K562 (cell line): Measurements from ENCODE around the gene G6PD. TPM values are rescaled to one million over a fixed set of nuclear protein-coding genes. Genes with fewer than 3 reads are reported as not detected.

ENCODE experiments used
- ATF4 ChIP-seq: fragments of 450-650 bp; formaldehyde crosslinking; IDR thresholded peaks from 2 replicates; pipeline ENCODE4 v1.4.0; 2022; ENCODE audit warnings: mild to moderate bottlenecking, moderate library complexity
- C11orf30 ChIP-seq: fragments of 450-650 bp; IDR thresholded peaks from 2 replicates; pipeline ENCODE4 v1.6.1; 2016; ENCODE audit warnings: low read depth, mild to moderate bottlenecking
- CBX3 ChIP-seq, 2 experiments: IDR thresholded peaks; 1 replicate in 1 of 2; 2 replicates in 1 of 2; pipeline ENCODE4 v1.6.1; 2012; ENCODE audit warnings: inconsistent platforms in 2 of 2, low read length in 2 of 2, borderline replicate concordance in 1 of 2, control low read depth in 1 of 2
- HMGN3 ChIP-seq: IDR thresholded peaks from 2 replicates; pipeline ENCODE4 v1.6.1; 2011; ENCODE audit warnings: borderline replicate concordance, low read depth, mild to moderate bottlenecking, mixed read lengths, low read length; ENCODE audit not compliant: insufficient read length; ENCODE audit errors: extremely low read depth
- ID3 ChIP-seq, 2 experiments: fragments of 250-450 bp in 1 of 2; fragments of 450-650 bp in 1 of 2; sonication (Bioruptor Pico) in 1 of 2; IDR thresholded peaks; 2 replicates each; pipeline versions ENCODE4 v1.6.1 to v1.8.0; 2016 to 2021; ENCODE audit warnings: mild to moderate bottlenecking in 2 of 2, moderate library complexity in 2 of 2, missing compliant biosample characterization in 1 of 2, missing genetic modification characterization in 1 of 2
- LARP7 ChIP-seq: fragments of 450-650 bp; IDR thresholded peaks from 2 replicates; pipeline ENCODE4 v1.6.1; 2016
- LCOR ChIP-seq: sonication (generic); formaldehyde crosslinking; IDR thresholded peaks from 2 replicates; pipeline ENCODE4 v1.8.0; 2022; ENCODE audit warnings: mild to moderate bottlenecking, missing genetic modification reagents
- MTA3 ChIP-seq: fragments of 450-650 bp; formaldehyde crosslinking; IDR thresholded peaks from 2 replicates; pipeline ENCODE4 v1.6.1; 2017; ENCODE audit warnings: mild to moderate bottlenecking, borderline replicate concordance
- RBM17 ChIP-seq: fragments of 200-400 bp; formaldehyde crosslinking; IDR thresholded peaks from 2 replicates; pipeline ENCODE4 v1.6.1; 2017; ENCODE audit warnings: low read depth, mild to moderate bottlenecking, low read length, borderline replicate concordance
- SMAD2 ChIP-seq: fragments of 150-350 bp; IDR thresholded peaks from 2 replicates; pipeline ENCODE4 v1.6.1; 2014; ENCODE audit warnings: low read depth, mild to moderate bottlenecking, low read length
- TFE3 ChIP-seq: fragments of 450-650 bp; formaldehyde crosslinking; IDR thresholded peaks from 2 replicates; pipeline ENCODE4 v1.4.0; 2020; ENCODE audit warnings: mild to moderate bottlenecking, mixed read lengths
- TRIM25 ChIP-seq: fragments of 450-650 bp; IDR thresholded peaks from 2 replicates; pipeline ENCODE4 v1.7.0; 2016; ENCODE audit warnings: borderline replicate concordance
- ZBTB17 ChIP-seq: fragments of 450-650 bp; formaldehyde crosslinking; IDR thresholded peaks from 2 replicates; pipeline ENCODE4 v1.4.0; 2020; ENCODE audit warnings: mild to moderate bottlenecking
- ZBTB43 ChIP-seq: sonication (generic); formaldehyde crosslinking; IDR thresholded peaks from 2 replicates; pipeline ENCODE4 v1.8.0; 2023; ENCODE audit warnings: mild to moderate bottlenecking, missing genetic modification reagents
- ZNF717 ChIP-seq: fragments of 250-450 bp; sonication (Bioruptor Pico); IDR thresholded peaks from 2 replicates; pipeline ENCODE4 v1.5.0; 2021
- ZNF740 ChIP-seq, 3 experiments: fragments of 200-800 bp in 1 of 3; sonication (Bioruptor generic) in 1 of 3; sonication (generic) in 1 of 3; formaldehyde crosslinking in 1 of 3; IDR thresholded peaks; 2 replicates each; pipeline versions ENCODE4 v1.6.1 to v1.8.0; 2016 to 2022; ENCODE audit warnings: mild to moderate bottlenecking in 2 of 3, missing compliant biosample characterization in 2 of 3, missing genetic modification characterization in 2 of 3, missing genetic modification reagents in 1 of 3
- polyA plus RNA-seq, 8 experiments: library from polyadenylated mRNA; depleted of rRNA in 4 of 8; stranded (reverse) in 5 of 8; unstranded in 3 of 8; fragments of >200 nt; fragmentation: Nextera tagmentation in 2 of 8; fragmentation: Illumina TruSeq in 1 of 8; extraction: Ambion mirVana in 2 of 8; extraction: Trizol in 1 of 8; gene quantifications; 2 replicates each; pipeline versions ENCODE4 v1.2.1 to v1.2.3, GENCODE V29; 2011 to 2014; ENCODE audit warnings: inconsistent platforms in 1 of 8, missing spikeins in 1 of 8
- total RNA-seq, 7 experiments: library from RNA; depleted of rRNA in 6 of 7; stranded (reverse); fragments of >200 nt in 6 of 7; fragmentation: Illumina TruSeq in 2 of 7; extraction: Trizol in 2 of 7; gene quantifications; 2 replicates each; pipeline versions ENCODE4 v1.2.1 to v1.2.3, GENCODE V29; 2011 to 2021; ENCODE audit warnings: low replicate concordance in 1 of 7

The G6PD gene
- total and polyA plus RNA-seq, 9 of the 15 experiments (the other 6 are each of a cell fraction or from before 2014, with no cell fraction given) = 2.9 to 222 (median 66.4) TPM

- no peak for TF ChIP-seq RBM17
- TF ChIP-seq LARP7 = no peak
- TF ChIP-seq ZNF740 (CRISPR knock-in tag; IDR thresholded peaks at IDR 0.05) = no peak
- no peak for TF ChIP-seq ZNF740 (tag; IDR thresholded peaks at IDR 0.05)
- TF ChIP-seq SMAD2 = no peak
- TF ChIP-seq LCOR (CRISPR knock-in tag) = no peak
- TF ChIP-seq TFE3 = no peak
- TF ChIP-seq HMGN3 = no peak
- TF ChIP-seq TRIM25 = no peak
- TF ChIP-seq CBX3 (IDR thresholded peaks at IDR 0.05; ENCODE audit: borderline replicate concordance in 1 of 2, low read length in 2 of 2) = no peak
- TF ChIP-seq ZBTB17 (CRISPR knock-in tag) = no peak
- no peak for TF ChIP-seq ZNF717 (CRISPR knock-in tag)
- TF ChIP-seq ATF4 (CRISPR knock-in tag) = no peak
- no peak for TF ChIP-seq C11orf30
- TF ChIP-seq MTA3 = no peak
- TF ChIP-seq ZBTB43 (CRISPR knock-in tag) = no peak
- no peak for TF ChIP-seq ID3 (CRISPR knock-in tag; IDR thresholded peaks at IDR 0.05)
- no peak for TF ChIP-seq ID3 (tag; IDR thresholded peaks at IDR 0.05)
Observed at GRCh38 chrX:154526901-154527675, 19.6 kb downstream of the G6PD start (continued).
